Neural cell (in vitro differentiated cells): ENCODE results near the gene KCNK10.

Experiments
- EP300 ChIP-seq: fragments of 450-650 bp; conservative IDR thresholded peaks from 2 replicates; pipeline ENCODE4 v1.6.1; 2014; ENCODE audit warnings: antibody characterized with exemption, mild to moderate bottlenecking, moderate library complexity; ENCODE audit not compliant: poor library complexity, severe bottlenecking
- EZH2 ChIP-seq: fragments of 200-600, 300-800 bp; shearing (Covaris generic), sonication (generic); IDR thresholded peaks from 2 replicates; pipeline ENCODE4 v1.6.1; 2014; ENCODE audit warnings: antibody characterized with exemption, low read length, borderline replicate concordance, mild to moderate bottlenecking; ENCODE audit not compliant: insufficient read depth, poor library complexity, severe bottlenecking
- MXI1 ChIP-seq: fragments of 450-650 bp; conservative IDR thresholded peaks from 2 replicates; pipeline ENCODE4 v1.6.1; 2014; ENCODE audit warnings: antibody characterized with exemption, mild to moderate bottlenecking; ENCODE audit not compliant: poor library complexity, severe bottlenecking
- POLR2AphosphoS5 ChIP-seq: IDR thresholded peaks from 2 replicates; pipeline ENCODE4 v1.6.1; 2012
- REST ChIP-seq: IDR thresholded peaks from 2 replicates; pipeline ENCODE4 v1.6.1; 2012; ENCODE audit warnings: borderline replicate concordance
- SMC3 ChIP-seq: fragments of 450-650 bp; conservative IDR thresholded peaks from 2 replicates; pipeline ENCODE4 v1.6.1; 2014; ENCODE audit warnings: antibody characterized with exemption, mild to moderate bottlenecking, moderate library complexity; ENCODE audit not compliant: poor library complexity
- TAF1 ChIP-seq: IDR thresholded peaks from 2 replicates; pipeline ENCODE4 v1.6.1; 2012; ENCODE audit warnings: low read depth
- TF ChIP-seq, protein P1 (sequence below): fragments of 450-650 bp; IDR thresholded peaks from 2 replicates; pipeline ENCODE4 v1.5.1; 2014; ENCODE audit warnings: antibody characterized with exemption, mild to moderate bottlenecking, moderate library complexity; ENCODE audit not compliant: poor library complexity, severe bottlenecking

- TF ChIP-seq POLR2AphosphoS5 (no peak), REST (no peak), EP300 (no peak), MXI1 (no peak), EZH2 (no peak), TAF1 (no peak), SMC3 (no peak)
- TF ChIP-seq, protein P1, sequence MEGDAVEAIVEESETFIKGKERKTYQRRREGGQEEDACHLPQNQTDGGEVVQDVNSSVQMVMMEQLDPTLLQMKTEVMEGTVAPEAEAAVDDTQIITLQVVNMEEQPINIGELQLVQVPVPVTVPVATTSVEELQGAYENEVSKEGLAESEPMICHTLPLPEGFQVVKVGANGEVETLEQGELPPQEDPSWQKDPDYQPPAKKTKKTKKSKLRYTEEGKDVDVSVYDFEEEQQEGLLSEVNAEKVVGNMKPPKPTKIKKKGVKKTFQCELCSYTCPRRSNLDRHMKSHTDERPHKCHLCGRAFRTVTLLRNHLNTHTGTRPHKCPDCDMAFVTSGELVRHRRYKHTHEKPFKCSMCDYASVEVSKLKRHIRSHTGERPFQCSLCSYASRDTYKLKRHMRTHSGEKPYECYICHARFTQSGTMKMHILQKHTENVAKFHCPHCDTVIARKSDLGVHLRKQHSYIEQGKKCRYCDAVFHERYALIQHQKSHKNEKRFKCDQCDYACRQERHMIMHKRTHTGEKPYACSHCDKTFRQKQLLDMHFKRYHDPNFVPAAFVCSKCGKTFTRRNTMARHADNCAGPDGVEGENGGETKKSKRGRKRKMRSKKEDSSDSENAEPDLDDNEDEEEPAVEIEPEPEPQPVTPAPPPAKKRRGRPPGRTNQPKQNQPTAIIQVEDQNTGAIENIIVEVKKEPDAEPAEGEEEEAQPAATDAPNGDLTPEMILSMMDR, result no peak
These were observed 75.8 kb downstream of the KCNK10 start for GRCh38 chr14:88247228-88247627.
